ENCODE data around the gene CLDN25.
"Not testable (repeated sequence)": the region's sequence is repeated elsewhere in the genome, so short reads cannot be mapped to it uniquely, and the experiment has no call there.

CLDN25 gene

DNA sequence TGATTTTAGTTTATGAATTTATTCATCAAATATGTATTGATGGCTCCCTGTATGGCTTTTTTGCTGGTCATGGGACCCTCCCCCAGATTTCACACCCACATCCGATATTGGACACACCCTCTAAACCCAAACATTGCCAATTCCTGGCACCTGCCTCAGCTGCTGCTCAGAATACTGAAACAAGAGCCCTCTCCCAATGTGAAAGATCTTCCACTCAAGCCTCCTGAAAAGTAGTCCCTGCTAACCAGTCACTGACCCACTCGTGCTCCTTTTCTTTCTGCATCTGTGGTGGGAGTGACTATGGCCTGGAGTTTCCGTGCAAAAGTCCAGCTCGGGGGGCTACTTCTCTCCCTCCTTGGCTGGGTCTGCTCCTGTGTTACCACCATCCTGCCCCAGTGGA, at the start of gene CLDN25:
Gene CLDN25, plus strand, starts transcription at position 301 of the 400 bp plus-strand sequence. Its CDS starts 0 bp downstream, at position 301.
- no peak for DNase-seq (ENCODE audit: low read depth in 4 of 4, low spot score in 1 of 4)

DNA sequence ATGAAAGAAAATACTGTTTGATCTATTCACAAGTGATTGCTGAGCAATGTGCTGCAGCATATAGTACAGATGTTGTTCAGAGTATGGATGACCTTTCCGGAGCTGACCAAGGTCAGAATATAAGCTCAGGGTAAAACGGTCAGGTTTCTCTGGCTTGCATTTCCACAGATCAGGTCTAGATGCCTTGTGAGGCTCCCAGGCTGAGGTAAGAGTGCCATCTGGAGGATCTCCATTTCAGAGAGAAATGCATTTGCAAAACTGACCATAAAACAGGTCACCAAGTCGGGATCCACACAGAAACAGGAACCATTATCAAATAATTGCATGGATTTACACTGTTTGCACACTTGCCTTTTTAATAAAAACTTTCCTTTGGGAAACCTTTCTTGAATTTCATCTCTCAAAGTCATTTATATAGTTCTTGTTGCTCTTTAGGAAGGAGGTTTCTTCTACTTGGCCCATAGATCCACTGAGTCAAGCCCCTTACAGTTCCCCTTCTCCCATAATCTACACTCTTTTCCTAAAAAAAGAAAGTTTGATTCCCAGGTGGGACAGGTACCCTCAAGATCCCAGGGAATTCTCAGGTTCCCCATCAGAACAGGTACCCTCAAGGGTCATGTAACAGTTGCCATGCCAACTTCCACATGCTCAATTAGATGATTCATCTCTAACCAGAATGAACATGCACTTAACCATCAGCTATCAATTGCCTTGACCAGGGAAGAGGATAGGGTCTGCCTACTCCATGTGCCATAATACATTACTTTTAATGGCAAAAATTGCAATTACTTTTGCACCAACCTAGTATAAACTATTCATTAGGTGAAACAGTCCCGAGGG, 48.5 kb upstream of the CLDN25 start:
- DNase-seq (ENCODE audit: low read depth in 4 of 4, low spot score in 1 of 4) = no peak

DNA sequence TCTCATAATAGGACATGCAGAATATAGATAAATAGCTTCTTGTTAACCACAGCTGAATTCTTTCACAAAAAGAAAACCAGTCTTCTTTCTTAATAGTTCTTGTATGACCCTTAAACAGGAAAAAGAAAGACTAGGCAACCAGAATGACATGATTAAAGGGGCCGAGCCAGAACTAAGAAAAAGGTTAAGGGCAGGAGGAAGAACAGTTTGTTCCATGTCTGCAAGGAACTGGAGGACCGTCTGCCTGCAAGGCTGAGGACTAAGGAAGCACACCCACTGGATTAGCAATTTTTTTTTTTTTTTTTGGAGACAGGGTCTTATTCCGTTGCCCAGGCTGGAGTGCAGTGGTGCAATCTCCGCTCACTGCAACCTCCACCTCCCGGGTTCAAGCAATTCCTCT, 47.5 kb upstream of the CLDN25 start:
- DNase-seq (ENCODE audit: low read depth in 4 of 4, low spot score in 1 of 4) = no peak

DNA sequence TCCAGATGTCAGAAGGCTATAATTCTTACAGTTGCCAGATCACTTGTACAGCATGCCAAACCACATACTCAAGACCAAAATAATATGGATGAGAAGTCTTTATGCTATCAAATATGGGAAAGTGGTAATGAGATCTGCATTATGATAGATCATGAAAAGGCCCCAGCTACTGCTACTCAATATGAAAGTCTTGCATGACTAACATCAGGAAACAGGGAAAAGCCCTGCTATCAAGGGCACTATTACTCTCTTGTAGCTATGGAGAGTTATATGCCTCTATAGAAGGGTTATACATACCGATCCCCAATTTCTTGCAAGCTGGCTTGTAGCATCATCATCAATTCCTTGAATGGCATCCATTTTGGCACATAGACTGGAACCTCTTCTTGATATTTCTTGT, 43.3 kb upstream of the CLDN25 start:
- no peak for DNase-seq (ENCODE audit: low read depth in 4 of 4, low spot score in 1 of 4)

DNA sequence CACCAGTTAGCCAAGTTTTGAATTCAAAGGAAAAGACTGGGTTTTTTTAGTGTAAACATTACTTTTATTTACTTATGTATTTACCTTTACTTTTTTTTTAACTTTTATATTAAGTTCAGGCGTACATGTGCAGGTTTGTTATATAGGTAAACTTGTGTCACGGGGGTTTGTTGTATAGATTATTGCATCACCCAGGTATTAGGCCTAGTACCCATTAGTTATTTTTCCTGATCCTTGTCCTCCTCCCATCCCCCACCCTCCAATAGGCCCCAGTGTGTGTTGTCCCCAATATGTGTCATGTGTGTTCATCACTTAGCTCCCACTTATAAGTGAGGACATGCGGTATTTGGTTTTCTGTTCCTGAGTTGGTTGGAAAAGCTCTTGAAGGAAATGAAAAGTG, 26.7 kb upstream of the CLDN25 start:
- no peak for DNase-seq (ENCODE audit: low read depth in 4 of 4, low spot score in 1 of 4)

DNA sequence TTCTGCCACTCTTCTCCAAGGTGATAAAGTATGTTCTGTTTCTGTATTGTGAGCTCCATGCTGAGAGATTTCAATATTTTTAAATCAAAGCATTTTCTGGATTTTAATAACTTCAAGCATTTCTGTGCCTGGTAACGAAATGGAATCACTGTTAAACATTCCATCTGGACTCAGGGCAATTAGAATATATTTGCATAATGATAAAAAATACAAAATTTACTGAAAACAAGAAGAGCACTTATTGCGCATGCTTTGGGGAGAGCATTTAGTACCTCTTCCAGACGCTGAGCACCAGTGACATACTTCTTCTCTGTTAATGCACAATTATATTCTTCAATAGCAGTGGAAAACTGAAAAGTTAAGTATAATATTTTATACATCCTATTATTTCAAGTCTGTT, 19.4 kb upstream of the CLDN25 start:
- no peak for DNase-seq (ENCODE audit: low read depth in 4 of 4, low spot score in 1 of 4)

DNA sequence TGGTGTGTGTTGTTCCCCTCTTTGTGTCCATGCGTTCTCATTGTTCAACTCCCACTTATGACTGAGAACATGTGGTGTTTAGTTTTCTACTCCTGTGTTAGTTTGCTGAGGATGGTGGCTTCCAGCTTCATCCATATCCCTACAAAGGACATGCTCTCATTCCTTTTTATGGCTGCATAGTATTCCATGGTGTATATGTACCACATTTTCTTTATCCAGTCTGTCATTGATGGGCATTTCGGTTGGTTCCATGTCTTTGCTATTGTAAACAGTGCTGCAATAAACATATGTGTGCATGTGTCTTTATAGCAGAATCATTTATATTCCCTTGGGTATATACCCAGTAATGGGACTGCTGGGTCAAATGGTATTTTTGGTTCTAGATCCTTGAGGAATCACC, 16.6 kb upstream of the CLDN25 start:
- not testable (repeated sequence) for DNase-seq (ENCODE audit: low read depth in 4 of 4, low spot score in 1 of 4)

DNA sequence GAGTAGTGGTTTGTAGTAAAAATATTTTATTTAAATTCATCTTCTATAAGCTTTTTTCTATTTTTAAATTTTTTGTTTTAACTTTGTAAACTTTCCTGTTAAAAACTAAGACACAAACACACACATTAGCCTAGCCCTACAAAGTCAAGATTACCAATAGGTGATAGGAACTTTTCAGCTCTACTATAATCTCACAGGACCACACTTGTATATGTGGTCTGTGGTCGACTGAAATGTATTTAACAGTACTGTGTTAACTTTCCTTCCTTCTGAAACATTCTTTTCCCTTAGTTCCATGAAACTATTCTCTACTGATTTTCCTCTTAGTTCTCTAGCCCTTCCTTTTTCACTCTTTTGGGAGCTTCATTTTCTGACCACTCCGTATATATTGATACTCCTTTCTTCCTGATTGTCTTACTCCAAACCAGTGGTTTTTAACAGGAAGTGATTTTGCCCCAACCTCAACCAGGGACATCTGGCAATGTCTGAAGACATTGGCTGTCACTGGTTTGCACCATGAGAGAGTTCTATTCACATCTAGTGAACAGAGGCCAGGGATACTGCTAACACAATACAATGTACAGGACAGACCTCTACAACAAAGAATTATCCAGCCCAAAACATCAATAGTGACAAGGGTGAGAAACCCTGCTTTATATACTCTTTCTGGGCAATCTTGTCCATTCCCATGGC, 14.9 kb upstream of the CLDN25 start:
- no peak for DNase-seq (ENCODE audit: low read depth in 4 of 4, low spot score in 1 of 4)

DNA sequence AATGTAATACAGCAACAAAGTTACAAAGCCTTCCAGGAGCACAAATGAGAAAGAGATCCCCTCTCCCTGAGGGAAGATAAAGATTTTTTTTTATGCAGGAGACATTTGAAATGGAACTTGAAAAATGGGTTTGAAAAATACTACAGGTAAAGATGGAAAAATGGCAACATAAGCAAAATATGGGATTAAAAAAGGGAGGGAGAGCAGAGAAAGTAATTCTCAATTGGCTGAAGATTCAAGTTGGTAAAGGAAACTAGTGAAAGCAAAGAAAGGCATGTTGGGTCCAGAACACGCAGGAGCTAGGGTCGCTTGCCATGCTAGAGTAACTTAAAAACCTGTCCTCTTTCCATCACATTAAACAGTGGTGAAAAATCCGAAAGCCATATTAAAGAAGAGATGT, 7.6 kb upstream of the CLDN25 start:
- DNase-seq (ENCODE audit: low read depth in 4 of 4, low spot score in 1 of 4) = no peak

DNA sequence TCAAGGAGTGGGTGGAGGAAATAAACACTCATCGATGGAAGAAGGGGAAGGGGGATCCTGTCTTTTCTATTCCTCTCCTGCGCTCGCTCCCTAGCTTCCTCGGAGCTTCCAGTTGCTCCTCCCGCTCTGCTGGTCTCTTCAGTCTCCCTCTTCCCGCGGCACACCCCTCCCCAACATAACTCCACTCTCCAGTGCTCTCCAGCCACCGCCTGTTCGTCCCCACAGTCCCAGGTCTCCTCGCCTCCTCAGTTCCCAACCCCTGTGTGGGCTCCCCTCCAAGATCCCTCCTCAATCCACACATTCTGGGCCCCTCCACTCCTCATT, 6.5 kb upstream of the CLDN25 start:
- DNase-seq (ENCODE audit: low read depth in 4 of 4, low spot score in 1 of 4) = no peak

DNA sequence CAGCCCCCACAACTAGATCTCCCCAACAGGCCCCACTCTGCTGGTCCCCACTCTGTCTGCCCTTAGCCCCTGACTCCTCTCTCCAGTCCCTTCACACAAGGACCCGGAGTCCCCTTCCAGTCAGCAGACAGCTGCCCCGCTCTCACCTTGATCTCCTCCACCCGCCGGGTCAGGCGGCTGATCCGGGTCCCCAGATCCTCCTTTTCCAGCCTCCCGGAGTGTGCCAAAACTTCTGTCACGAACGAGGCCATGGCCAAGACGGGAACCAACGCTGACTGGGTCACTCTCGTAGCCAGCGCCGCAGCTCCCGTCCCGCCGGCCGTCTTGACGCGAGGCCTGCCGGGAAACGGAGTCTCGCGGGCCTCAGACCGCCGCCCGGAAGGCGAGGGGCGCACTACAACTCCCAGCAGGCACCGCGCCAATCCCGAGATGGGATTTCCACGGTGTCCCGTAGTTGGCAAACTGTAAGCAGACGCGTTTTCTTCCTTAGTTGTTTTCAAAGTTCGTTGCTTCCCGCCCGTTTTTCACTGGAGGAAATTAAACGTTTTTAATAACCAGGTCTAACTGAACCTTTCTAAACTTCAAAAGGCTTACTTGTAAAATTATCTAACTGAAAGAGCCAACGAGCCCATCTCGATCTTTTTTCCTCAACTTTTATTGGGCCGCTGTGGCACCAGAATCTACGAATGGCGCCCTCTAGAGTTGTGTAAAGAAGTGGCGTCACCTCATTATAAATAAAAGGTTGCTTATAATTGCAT, 6.0 kb upstream of the CLDN25 start, which contains the start of gene ZW10:
Gene ZW10, minus strand, starts transcription at position 277 of the 758 bp plus-strand sequence. Its CDS starts 26 bp downstream, at position 251.
- peak; percentile 80 to 90 (median 86) for DNase-seq (ENCODE audit: low read depth in 4 of 4, low spot score in 1 of 4)

DNA sequence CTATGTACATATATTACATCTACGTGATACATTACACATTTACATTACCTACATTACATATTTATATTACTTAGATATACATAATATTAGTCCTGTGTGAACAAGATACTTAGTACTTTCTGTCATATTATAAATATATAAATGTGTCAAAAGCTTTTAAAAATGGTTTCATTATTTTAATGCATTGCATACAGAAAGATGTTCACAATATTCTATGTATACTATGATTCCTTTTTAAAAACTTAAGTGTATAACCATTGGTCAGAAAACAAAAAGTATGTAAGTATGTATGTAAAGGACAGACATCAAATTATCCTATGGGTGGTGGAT, 5.5 kb upstream of the CLDN25 start:
- DNase-seq (ENCODE audit: low read depth in 4 of 4, low spot score in 1 of 4) = no peak

DNA sequence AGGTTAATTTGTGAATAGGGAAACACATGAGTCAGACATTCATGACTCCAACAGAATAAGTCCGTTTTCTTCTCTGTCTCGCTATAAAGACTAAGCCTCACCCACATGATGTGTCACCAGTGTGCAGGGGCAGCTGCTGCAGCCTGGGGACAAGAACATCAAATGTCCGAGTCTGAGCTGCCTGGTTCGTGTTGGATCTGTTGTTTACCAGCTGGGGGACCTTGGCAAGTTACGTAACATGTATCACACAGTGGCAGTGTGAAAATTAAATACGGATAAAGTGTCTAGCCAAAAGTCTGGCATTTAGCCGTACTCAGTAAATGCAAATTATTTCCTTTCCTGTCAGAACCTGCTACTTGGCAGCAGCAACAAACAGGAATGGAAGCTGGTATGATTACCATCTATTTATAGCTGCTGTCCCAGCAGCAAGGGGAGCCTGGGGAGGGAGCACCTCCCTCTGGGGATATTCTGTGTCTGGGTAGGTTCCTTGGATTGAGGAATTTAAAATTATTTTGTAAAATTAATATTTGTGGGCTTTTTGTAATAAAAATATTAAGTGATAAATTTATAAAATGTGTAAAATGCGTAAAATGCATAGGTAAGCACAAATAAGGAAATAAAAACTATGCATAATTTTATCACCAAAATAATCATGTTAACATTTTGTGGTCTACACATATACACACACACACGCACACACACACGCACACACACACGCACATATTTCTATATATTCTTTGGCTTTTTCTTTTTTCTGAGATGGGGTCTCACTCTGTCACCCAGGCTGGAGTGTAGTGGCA, 1.3 kb upstream of the CLDN25 start:
- DNase-seq (ENCODE audit: low read depth in 4 of 4, low spot score in 1 of 4) = no peak

DNA sequence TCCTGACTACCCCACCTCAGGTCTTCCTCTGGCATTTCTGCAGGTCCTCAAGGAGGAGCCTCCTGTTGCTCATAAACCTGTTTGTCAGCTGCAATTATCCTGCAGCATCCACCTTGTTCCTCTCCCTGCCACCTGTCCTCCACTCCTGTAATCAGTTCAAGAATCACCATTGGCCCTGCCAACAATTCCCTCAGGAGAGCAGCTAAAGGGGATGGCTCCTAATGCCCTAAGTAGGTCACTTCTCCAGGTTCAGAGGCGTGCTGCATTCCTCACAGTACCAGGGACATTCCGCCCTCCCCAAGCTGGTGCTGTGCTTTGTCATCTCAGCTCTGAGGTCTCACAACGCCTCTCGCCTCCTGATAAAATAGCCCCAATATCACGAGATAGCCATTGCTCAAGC, 2.1 kb downstream of the CLDN25 start:
- no peak for DNase-seq (ENCODE audit: low read depth in 4 of 4, low spot score in 1 of 4)

DNA sequence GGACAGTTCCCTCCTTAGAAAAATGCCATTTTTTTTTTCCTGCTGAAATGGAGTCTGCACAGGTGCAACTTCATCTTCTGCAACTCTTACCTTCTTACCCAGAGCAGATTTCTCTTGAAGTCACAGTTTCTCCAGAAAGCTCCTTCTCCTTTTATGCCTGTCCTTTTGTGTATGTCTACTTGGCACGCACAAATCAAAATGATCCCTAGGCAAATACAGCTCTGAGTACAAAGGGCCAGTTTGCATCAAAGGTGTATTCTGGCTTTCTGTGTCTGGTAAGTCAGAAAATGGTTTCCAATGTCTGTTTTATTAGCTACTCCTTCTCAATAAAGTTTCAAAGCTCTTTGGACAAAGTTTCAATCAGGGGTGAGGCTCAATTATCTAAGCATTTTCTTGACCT, 2.5 kb downstream of the CLDN25 start:
- DNase-seq (ENCODE audit: low read depth in 4 of 4, low spot score in 1 of 4) = no peak

DNA sequence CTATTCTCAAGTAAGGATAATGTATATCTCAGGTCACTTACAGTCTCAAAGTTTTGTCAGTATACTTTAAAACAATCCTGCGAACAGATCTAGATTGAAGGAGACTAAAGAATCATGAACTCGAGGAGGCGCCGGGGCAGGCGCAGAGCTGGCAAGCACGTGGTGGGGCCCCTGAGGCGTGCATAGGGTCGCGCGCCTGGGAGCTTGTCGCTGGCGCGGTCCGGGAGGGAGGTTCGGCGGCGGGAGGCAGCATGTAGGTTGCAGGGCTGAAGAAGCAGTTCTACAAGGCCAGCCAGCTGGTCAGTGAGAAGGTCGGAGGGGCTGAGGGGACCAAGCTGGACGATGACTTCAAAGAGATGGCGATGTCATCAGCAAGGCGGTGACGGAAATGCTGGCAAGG, 9.4 kb downstream of the CLDN25 start:
- not testable (repeated sequence) for DNase-seq (ENCODE audit: low read depth in 4 of 4, low spot score in 1 of 4)

DNA sequence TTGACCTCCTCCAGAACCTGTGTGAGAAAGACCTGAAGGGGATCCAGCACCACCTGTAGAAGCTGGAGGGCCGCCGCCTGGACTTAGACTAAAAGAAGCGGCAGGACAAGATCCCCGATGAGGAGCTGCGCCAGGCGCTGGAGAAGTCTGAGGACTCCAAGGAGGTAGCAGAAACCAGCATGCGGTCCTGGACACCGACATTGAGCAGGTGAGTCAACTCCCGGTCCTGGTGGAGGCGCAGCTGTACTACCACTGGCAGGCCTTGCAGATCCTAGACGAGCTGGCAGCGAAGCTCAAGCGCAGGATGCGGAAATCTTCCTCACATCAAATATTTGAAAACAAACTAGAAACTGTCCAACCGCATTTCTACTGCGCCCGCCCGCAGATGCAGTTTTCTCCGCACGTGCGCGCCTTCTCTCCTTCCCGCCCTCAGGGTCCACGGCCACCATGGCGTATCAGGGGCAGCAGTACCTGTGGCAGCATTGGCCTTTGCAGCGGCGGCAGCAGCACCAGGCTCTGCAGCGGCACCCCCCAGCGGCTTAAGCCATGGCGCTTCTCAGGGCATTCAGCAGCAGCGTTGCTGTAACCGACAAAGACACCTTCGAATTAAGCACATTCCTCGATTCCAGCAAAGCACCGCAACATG, 10.2 kb downstream of the CLDN25 start:
- DNase-seq (ENCODE audit: low read depth in 4 of 4, low spot score in 1 of 4) = no peak

DNA sequence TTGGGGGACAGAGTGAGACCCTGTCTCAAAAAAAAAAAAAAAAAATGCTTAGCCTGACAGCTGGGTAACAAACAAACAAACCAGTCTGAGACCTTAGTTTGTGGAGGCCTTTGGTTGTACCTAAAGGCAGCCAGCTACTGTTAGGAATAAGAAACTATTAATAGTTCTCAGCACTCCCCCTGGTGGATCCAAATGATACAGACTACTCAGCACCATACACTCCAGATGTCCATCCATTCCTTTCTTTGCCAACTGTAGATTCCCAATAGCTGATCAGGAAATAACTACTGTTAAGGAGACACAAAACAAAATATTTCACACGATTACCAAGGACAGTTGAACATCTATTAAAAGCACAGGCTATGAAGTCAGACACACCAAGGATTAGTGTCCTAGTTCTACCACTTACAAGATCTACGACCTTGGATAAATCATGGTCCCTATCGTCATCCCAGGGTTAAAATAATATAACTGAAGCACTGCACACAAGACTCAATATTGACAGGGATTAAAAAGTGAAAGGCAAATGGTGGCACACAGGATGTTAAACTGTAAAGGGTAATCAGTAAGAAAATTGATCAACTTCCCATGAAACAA, 17.2 kb downstream of the CLDN25 start:
- DNase-seq (ENCODE audit: low read depth in 4 of 4, low spot score in 1 of 4) = no peak

DNA sequence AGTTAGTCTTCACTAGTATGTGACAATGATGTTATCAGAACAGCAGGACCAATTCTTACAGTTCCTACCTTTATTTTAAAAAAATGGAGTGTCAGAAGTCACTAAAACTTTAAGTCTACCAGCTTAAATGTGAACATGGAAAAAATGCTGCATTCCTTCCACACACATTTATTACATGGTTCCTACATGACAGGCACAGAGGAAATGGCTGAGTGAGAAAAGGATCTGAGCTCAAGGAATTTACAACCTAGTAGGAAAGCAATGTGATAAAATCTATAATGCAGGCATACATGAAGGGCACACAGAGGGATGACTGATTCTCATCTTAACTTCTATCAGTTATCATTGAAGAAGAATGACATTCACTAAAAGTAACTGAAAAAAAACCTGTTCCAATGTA, 23.0 kb downstream of the CLDN25 start:
- DNase-seq (ENCODE audit: low read depth in 4 of 4, low spot score in 1 of 4) = no peak

DNA sequence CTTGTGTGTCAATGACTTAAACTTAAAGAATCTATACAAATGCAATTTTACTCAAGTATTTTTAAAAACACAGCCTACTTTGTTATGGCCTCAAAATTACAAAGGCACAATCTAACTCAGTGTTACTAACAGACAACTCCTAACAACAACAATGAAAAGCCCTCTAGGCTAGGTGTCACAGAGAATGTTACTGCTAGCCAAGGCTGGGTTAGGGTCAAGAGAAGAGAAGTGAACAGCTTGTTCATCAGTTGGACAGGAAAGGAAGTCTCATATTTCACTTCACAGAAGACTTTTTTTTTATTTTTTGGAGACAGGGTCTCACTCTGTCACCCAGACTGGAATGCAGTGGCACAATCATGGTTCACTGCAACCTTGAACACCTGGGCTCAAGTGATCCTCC, 26.0 kb downstream of the CLDN25 start:
- DNase-seq (ENCODE audit: low read depth in 4 of 4, low spot score in 1 of 4) = no peak

Measured in stimulated activated CD4-positive, alpha-beta T cell treated with anti-CD3 and anti-CD28 coated beads, Interleukin-1b, Interleukin-23, amount 100 ng/mL, for 24 hours (primary cell).